ENCODE results near the gene CLEC3B.

DNA sequence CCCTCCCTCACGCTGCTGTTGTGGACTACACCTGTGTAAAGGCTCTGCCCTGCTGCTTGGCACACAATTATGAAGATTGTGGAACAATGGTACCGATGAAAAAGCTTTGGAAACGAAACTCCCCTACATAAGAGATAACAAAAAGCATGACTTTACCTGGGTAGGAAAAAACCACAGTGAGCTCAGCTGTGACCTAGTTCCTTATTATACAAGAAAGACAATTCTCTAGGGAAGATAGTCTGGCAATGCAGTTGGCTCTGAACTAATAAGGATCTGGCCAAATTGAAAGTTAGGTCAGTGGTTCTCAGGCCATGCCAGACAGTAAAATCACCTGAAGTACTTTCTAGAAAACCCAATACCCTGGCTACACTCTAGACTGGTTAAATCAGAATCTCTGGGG, 16.1 kb downstream of the CLEC3B start:
- TF ChIP-seq, protein P1, sequence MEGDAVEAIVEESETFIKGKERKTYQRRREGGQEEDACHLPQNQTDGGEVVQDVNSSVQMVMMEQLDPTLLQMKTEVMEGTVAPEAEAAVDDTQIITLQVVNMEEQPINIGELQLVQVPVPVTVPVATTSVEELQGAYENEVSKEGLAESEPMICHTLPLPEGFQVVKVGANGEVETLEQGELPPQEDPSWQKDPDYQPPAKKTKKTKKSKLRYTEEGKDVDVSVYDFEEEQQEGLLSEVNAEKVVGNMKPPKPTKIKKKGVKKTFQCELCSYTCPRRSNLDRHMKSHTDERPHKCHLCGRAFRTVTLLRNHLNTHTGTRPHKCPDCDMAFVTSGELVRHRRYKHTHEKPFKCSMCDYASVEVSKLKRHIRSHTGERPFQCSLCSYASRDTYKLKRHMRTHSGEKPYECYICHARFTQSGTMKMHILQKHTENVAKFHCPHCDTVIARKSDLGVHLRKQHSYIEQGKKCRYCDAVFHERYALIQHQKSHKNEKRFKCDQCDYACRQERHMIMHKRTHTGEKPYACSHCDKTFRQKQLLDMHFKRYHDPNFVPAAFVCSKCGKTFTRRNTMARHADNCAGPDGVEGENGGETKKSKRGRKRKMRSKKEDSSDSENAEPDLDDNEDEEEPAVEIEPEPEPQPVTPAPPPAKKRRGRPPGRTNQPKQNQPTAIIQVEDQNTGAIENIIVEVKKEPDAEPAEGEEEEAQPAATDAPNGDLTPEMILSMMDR (IDR thresholded peaks at IDR 0.05; ENCODE audit: low read depth, low read length, poor library complexity, severe bottlenecking) = no peak
- no peak for TF ChIP-seq EZH2phosphoT487 (IDR thresholded peaks at IDR 0.05; ENCODE audit: borderline replicate concordance, low read length)
